Umbilical cord (tissue), 2 donors: ENCODE measurements around the gene OR10H4. TPM values are rescaled to one million over a fixed set of nuclear protein-coding genes. Genes with fewer than 3 reads are reported as not detected.
"Not testable (repeated sequence)": the region's sequence is repeated elsewhere in the genome, so short reads cannot be mapped to it uniquely, and the experiment has no call there.

Experiments
- DNase-seq: peaks from one replicate; pipeline ENCODE4 v3.0.0-alpha.2; 2015; ENCODE audit warnings: low spot score
- total RNA-seq: library from RNA; depleted of rRNA; stranded (reverse); fragments of >200 nt; gene quantifications from one replicate; pipeline ENCODE4 v1.2.3, GENCODE V29; 2014; ENCODE audit warnings: low replicate concordance; ENCODE audit not compliant: insufficient read depth

OR10H4 gene
- 0.96 TPM for total RNA-seq

GRCh38 chr19:15948223-15949058, at the start of gene OR10H4:
Gene OR10H4, plus strand, starts transcription at chr19:15949008. Its CDS starts 0 bp downstream, at chr19:15949008.
- DNase-seq, result no peak

GRCh38 chr19:15899561-15899960, 49.2 kb upstream of the OR10H4 start:
- not testable (repeated sequence) for DNase-seq

GRCh38 chr19:15900032-15900431, 48.8 kb upstream of the OR10H4 start:
- not testable (repeated sequence) for DNase-seq

- DNase-seq, result no peak
These were observed 48.3 kb upstream of the OR10H4 start for GRCh38 chr19:15900504-15900903.

GRCh38 chr19:15902254-15902653, 46.6 kb upstream of the OR10H4 start:
- DNase-seq, result no peak

- not testable (repeated sequence) for DNase-seq
These were observed 45.9 kb upstream of the OR10H4 start for GRCh38 chr19:15902898-15903297.

- no peak for DNase-seq
These were observed 43.8 kb upstream of the OR10H4 start for GRCh38 chr19:15905026-15905425.

- no peak for DNase-seq
These were observed 37.1 kb upstream of the OR10H4 start for GRCh38 chr19:15911599-15912235.

- DNase-seq, result no peak
These were observed 35.4 kb upstream of the OR10H4 start for GRCh38 chr19:15913384-15913783.

- DNase-seq, result no peak
These were observed 35.0 kb upstream of the OR10H4 start for GRCh38 chr19:15913830-15914229.

GRCh38 chr19:15915109-15915508, 33.7 kb upstream of the OR10H4 start:
- DNase-seq, result no peak

GRCh38 chr19:15919243-15919642, 29.6 kb upstream of the OR10H4 start:
- no peak for DNase-seq

GRCh38 chr19:15922021-15922420, 26.8 kb upstream of the OR10H4 start:
- no peak for DNase-seq

GRCh38 chr19:15923702-15924101, 25.1 kb upstream of the OR10H4 start:
- no peak for DNase-seq

- no peak for DNase-seq
These were observed 22.3 kb upstream of the OR10H4 start for GRCh38 chr19:15926484-15926883.

GRCh38 chr19:15928321-15928720, 20.5 kb upstream of the OR10H4 start:
- DNase-seq, result no peak

- not testable (repeated sequence) for DNase-seq
These were observed 15.0 kb upstream of the OR10H4 start for GRCh38 chr19:15933761-15934331.

- DNase-seq, result no peak
These were observed 14.3 kb upstream of the OR10H4 start, which contains the start of gene CYP4F11 for GRCh38 chr19:15934332-15935078. Gene CYP4F11, minus strand, starts transcription at chr19:15934529. Its CDS starts 121 bp downstream, at chr19:15934408.

GRCh38 chr19:15935167-15935702, 13.6 kb upstream of the OR10H4 start:
- no peak for DNase-seq

GRCh38 chr19:15936173-15936572, 12.6 kb upstream of the OR10H4 start:
- DNase-seq, result no peak

GRCh38 chr19:15936950-15937349, 11.9 kb upstream of the OR10H4 start:
- no peak for DNase-seq
